GM12878 (cell line): ENCODE measurements around the gene AGTRAP. TPM values are rescaled to one million over a fixed set of nuclear protein-coding genes. Genes with fewer than 3 reads are reported as not detected.

ENCODE experiments used
- ATAC-seq: fragments of 200-7000 bp; cut with Tn5 transposase; 3 replicates; pipeline ENCODE4 v1.9.1; 2020; ENCODE audit warnings: mild to moderate bottlenecking, moderate library complexity
- BruUV-seq: library from RNA; stranded (reverse); fragments of 400-500 nt; replicated peaks from 2 replicates; lab custom pipeline; 2021; lab: Mats Ljungman, UMichigan
- CTCF ChIA-PET: fragments of 300-600 bp; sonication (Branson Sonifier 250); formaldehyde crosslinking; extraction: SDS; loops from one replicate; lab custom pipeline; 2021; ENCODE audit warnings: inconsistent platforms; lab: Yijun Ruan, JAX
- POLR2A ChIA-PET: fragments of 350-600 bp; formaldehyde crosslinking; extraction: SDS; loops from one replicate; lab custom pipeline; 2021; ENCODE audit warnings: inconsistent platforms; lab: Charles Lee
- RAD21 ChIA-PET: fragments of 300-600 bp; sonication (Branson Sonifier 250); formaldehyde crosslinking; loops from one replicate; lab custom pipeline; 2023; ENCODE audit warnings: antibody characterized with exemption; ENCODE audit not compliant: unreplicated experiment; lab: Charles Lee
- SMC1A ChIA-PET: fragments of 300-600 bp; sonication (Branson Sonifier 250); formaldehyde crosslinking; loops from one replicate; lab custom pipeline; 2023; ENCODE audit not compliant: unreplicated experiment, uncharacterized antibody; lab: Charles Lee
- DNase-seq: peaks from one replicate; pipeline ENCODE4 v3.0.0-alpha.2; 2011; ENCODE audit warnings: low read depth, low spot score
- FAIRE-seq: peaks from 3 replicates; lab custom pipeline; 2011; peaks lifted over from hg19 to GRCh38; lab: Jason Lieb, UNC
- H2AFZ ChIP-seq: 2 replicates; pipeline ENCODE4 v1.6.0; 2011; ENCODE audit warnings: low read depth, low read length, control low read depth; ENCODE audit not compliant: control insufficient read depth
- H3K27ac ChIP-seq: 2 replicates; pipeline ENCODE4 v1.5.1; 2011; ENCODE audit warnings: control low read depth; ENCODE audit not compliant: control insufficient read depth, insufficient read depth
- H3K27me3 ChIP-seq, 2 experiments: replicated peaks in 1 of 2; 2 replicates each; pipeline versions ENCODE4 v1.6.0 to v1.6.1; 2011; ENCODE audit warnings: low read length in 1 of 2; ENCODE audit not compliant: control insufficient read depth in 2 of 2, insufficient read depth in 2 of 2
- H3K36me3 ChIP-seq, 2 experiments: 2 replicates each; pipeline ENCODE4 v1.5.1; 2011; ENCODE audit warnings: low read length in 1 of 2; ENCODE audit not compliant: control insufficient read depth in 2 of 2, insufficient read depth in 2 of 2
- H3K4me1 ChIP-seq: 2 replicates; pipeline ENCODE4 v1.6.1; 2011; ENCODE audit warnings: mild to moderate bottlenecking, low read length, moderate library complexity, mixed read lengths; ENCODE audit not compliant: control insufficient read depth, insufficient read depth
- H3K4me2 ChIP-seq: 2 replicates; pipeline ENCODE4 v1.6.0; 2011; ENCODE audit warnings: control low read depth; ENCODE audit not compliant: control insufficient read depth, insufficient read depth
- H3K4me3 ChIP-seq: fragments of 200-600 bp; sonication (generic); 2 replicates; pipeline ENCODE4 v1.5.1; 2016
- H3K79me2 ChIP-seq: 2 replicates; pipeline ENCODE4 v1.6.0; 2011; ENCODE audit warnings: low read length; ENCODE audit not compliant: control insufficient read depth, insufficient read depth
- H3K9ac ChIP-seq: 2 replicates; pipeline ENCODE4 v1.8.0; 2011; ENCODE audit warnings: low read length, control low read depth, mixed read lengths; ENCODE audit not compliant: control insufficient read depth, insufficient read depth
- H3K9me3 ChIP-seq: replicated peaks from 3 replicates; pipeline ENCODE4 v1.5.1; 2011; ENCODE audit warnings: mild to moderate bottlenecking, low read length; ENCODE audit not compliant: control insufficient read depth, insufficient read depth
- H4K20me1 ChIP-seq: 2 replicates; pipeline ENCODE4 v1.6.0; 2011; ENCODE audit not compliant: control insufficient read depth, insufficient read depth
- ATF2 ChIP-seq: IDR thresholded peaks from 2 replicates; pipeline ENCODE4 v1.6.1; 2012; ENCODE audit warnings: low read length, inconsistent platforms
- BACH1 ChIP-seq: fragments of 450-650 bp; IDR thresholded peaks from 2 replicates; pipeline ENCODE4 v1.6.1; 2017; ENCODE audit warnings: mild to moderate bottlenecking, borderline replicate concordance
- E2F4 ChIP-seq: IDR thresholded peaks from 2 replicates; pipeline ENCODE4 v1.6.1; 2012; ENCODE audit warnings: low read depth, low read length, improper control_type of control experiment
- HDGF ChIP-seq: fragments of 450-650 bp; IDR thresholded peaks from 2 replicates; pipeline ENCODE4 v1.6.1; 2016; ENCODE audit warnings: antibody characterized with exemption
- IRF5 ChIP-seq: fragments of 450-650 bp; IDR thresholded peaks from 2 replicates; pipeline ENCODE4 v1.6.1; 2017; ENCODE audit warnings: borderline replicate concordance
- SMAD5 ChIP-seq: IDR thresholded peaks from 2 replicates; pipeline ENCODE4 v1.6.1; 2016; ENCODE audit warnings: antibody characterized with exemption, low read depth
- SP1 ChIP-seq: IDR thresholded peaks from one replicate; pipeline ENCODE4 v1.6.1; 2011; ENCODE audit warnings: low read depth, low read length
- SRF ChIP-seq, 2 experiments: IDR thresholded peaks; 2 replicates each; pipeline ENCODE4 v1.6.1; 2011; ENCODE audit warnings: low read depth in 2 of 2, low read length in 2 of 2, mild to moderate bottlenecking in 1 of 2, moderate library complexity in 1 of 2
- SUZ12 ChIP-seq: fragments of 200-600 bp; sonication (generic); IDR thresholded peaks from one replicate; pipeline ENCODE4 v1.6.1; 2018; ENCODE audit warnings: antibody characterized with exemption, mild to moderate bottlenecking; ENCODE audit not compliant: unreplicated experiment
- ZNF687 ChIP-seq: fragments of 450-650 bp; IDR thresholded peaks from 2 replicates; pipeline ENCODE4 v1.6.1; 2017; ENCODE audit warnings: mild to moderate bottlenecking, moderate library complexity
- WGBS: methylation state at CpG from one replicate; pipeline ENCODE4 v1.1.6; 2016; ENCODE audit warnings: low lambda C conversion rate; ENCODE audit not compliant: insufficient replicate concordance, insufficient coverage; ENCODE audit errors: missing lambda C conversion rate; 5-methylcytosine and 5-hydroxymethylcytosine counted together
- in situ Hi-C: fragments of 300-500 bp; cut with MboI; formaldehyde crosslinking; loops from 9 replicates; pipeline ENCODE4 v1.14.3; 2018; ENCODE audit warnings: mixed read lengths
- intact Hi-C: fragments of 100-400 bp; cut with micrococcal nuclease; formaldehyde crosslinking; loops from one replicate; pipeline ENCODE4 v1.14.2; 2022; ENCODE audit not compliant: unreplicated experiment
- polyA plus RNA-seq, 11 experiments: library from polyadenylated mRNA; depleted of rRNA in 4 of 11; unstranded in 6 of 11; stranded (reverse) in 5 of 11; fragments of >200 nt; fragmentation: Nextera tagmentation in 4 of 11; fragmentation: Illumina TruSeq in 1 of 11; extraction: Ambion mirVana in 4 of 11; extraction: Trizol in 1 of 11; gene quantifications; 1 replicate in 1 of 11; 2 replicates in 10 of 11; pipeline versions ENCODE4 v1.2.1 to v1.2.3, GENCODE V29; 2011 to 2016; ENCODE audit warnings: inconsistent platforms in 2 of 11, missing spikeins in 2 of 11, low read depth in 1 of 11
- total RNA-seq, 4 experiments: library from RNA; depleted of rRNA in 3 of 4; stranded (reverse); fragments of >200 nt in 3 of 4; fragmentation: Illumina TruSeq in 1 of 4; extraction: Trizol in 1 of 4; gene quantifications; 2 replicates each; pipeline versions ENCODE4 v1.2.1 to v1.2.3, GENCODE V29; 2013 to 2021

The AGTRAP gene
- total and polyA plus RNA-seq, 10 of the 15 experiments (the other 5 are each of a cell fraction or from before 2014, with no cell fraction given), result 3.0 to 17.4 (median 10.2) TPM

GRCh38 chr1:11695861-11696260, 40.1 kb upstream of the AGTRAP start:
- Histone ChIP-seq H3K79me2 (no peaks in the 10 kb centered on the region), H3K36me3 (no peaks in the 10 kb centered on the region), H2AFZ (no peak overlapping the region), H3K4me1 (no peaks in the 10 kb centered on the region), H4K20me1 (no peaks in the 10 kb centered on the region; the same call in 1 of the 2 replicates), H3K9me3 (no peaks in the 10 kb centered on the region), H3K4me2 (no peak overlapping the region), H3K27me3 (peaks cover 6 to 10% of the 10 kb centered on the region in 2 experiments; a peak in 3 of 4 replicates), H3K4me3 (no peak overlapping the region), H3K27ac (no peak overlapping the region), H3K9ac (no peak overlapping the region)
- FAIRE-seq (no peak), ATAC-seq (no peak), DNase-seq (no peak)
- 66% methylated on average over 6 of the region's 6 CpGs for WGBS
- CTCF ChIA-PET, result no interaction called here
- TF ChIP-seq E2F4 (no peak), BACH1 (no peak), SRF (IDR thresholded peaks at IDR 0.05; ENCODE audit: low read depth in 2 of 2, low read length in 2 of 2) (no peak), SUZ12 (no peak), IRF5 (no peak), SMAD5 (no peak), SP1 (no peak), ZNF687 (no peak), ATF2 (no peak), HDGF (no peak)
- in situ Hi-C loops (no loop called here), intact Hi-C loops (no loop called here)
- POLR2A ChIA-PET, result no interaction called here
- no TSS peak for BruUV-seq
- SMC1A ChIA-PET, result no interaction called here
- RAD21 ChIA-PET, result no interaction called here
